IMR-90 (cell line): Measurements from ENCODE around the gene D2HGDH. TPM values are rescaled to one million over a fixed set of nuclear protein-coding genes. Genes with fewer than 3 reads are reported as not detected.

Experiments
- ATAC-seq: fragments of 200-7000 bp; cut with Tn5 transposase; 2 replicates; pipeline ENCODE4 v1.9.1; 2020; ENCODE audit warnings: low read depth, mild to moderate bottlenecking, moderate library complexity
- BruUV-seq: library from RNA; stranded (reverse); fragments of 400-500 nt; replicated peaks from 2 replicates; lab custom pipeline; 2021; lab: Mats Ljungman, UMichigan
- CTCF ChIA-PET: fragments of 300-600 bp; formaldehyde crosslinking; extraction: SDS; loops from one replicate; lab custom pipeline; 2021; ENCODE audit warnings: antibody characterized with exemption; lab: Yijun Ruan, JAX
- POLR2A ChIA-PET: fragments of 300-600 bp; sonication (Branson Sonifier 250); formaldehyde crosslinking; loops from one replicate; lab custom pipeline; 2022; ENCODE audit warnings: antibody characterized with exemption; ENCODE audit not compliant: unreplicated experiment; lab: Charles Lee
- DNase-seq: peaks from one replicate; pipeline ENCODE4 v3.0.0; 2013
- H2AFZ ChIP-seq: replicated peaks from 2 replicates; pipeline ENCODE3; 2013; ENCODE audit warnings: low read length, mild to moderate bottlenecking; ENCODE audit not compliant: poor library complexity
- H2AK5ac ChIP-seq: 2 replicates; pipeline ENCODE4 v1.6.1; 2013; ENCODE audit warnings: low read depth, low read length, inconsistent platforms
- H2AK9ac ChIP-seq: replicated peaks from 2 replicates; pipeline ENCODE3; 2013; ENCODE audit warnings: mild to moderate bottlenecking, low read depth, low read length, moderate library complexity; ENCODE audit not compliant: poor library complexity
- H2BK120ac ChIP-seq: 2 replicates; pipeline ENCODE4 v1.6.1; 2013; ENCODE audit warnings: low read depth, low read length, inconsistent platforms
- H2BK15ac ChIP-seq: 3 replicates; pipeline ENCODE4 v1.6.1; 2013; ENCODE audit warnings: low read depth, low read length, inconsistent platforms
- H2BK20ac ChIP-seq: 2 replicates; pipeline ENCODE4 v1.6.1; 2013; ENCODE audit warnings: low read depth, mild to moderate bottlenecking, inconsistent platforms, low read length, moderate library complexity
- H2BK5ac ChIP-seq: 2 replicates; pipeline ENCODE4 v1.6.1; 2013; ENCODE audit warnings: mild to moderate bottlenecking, low read depth, low read length, inconsistent platforms; ENCODE audit not compliant: poor library complexity, severe bottlenecking
- H3K14ac ChIP-seq: replicated peaks from 2 replicates; pipeline ENCODE4 v1.6.1; 2013; ENCODE audit warnings: low read depth, low read length, inconsistent platforms
- H3K18ac ChIP-seq: 2 replicates; pipeline ENCODE4 v1.6.1; 2013; ENCODE audit warnings: low read depth, low read length, control low read depth
- H3K23ac ChIP-seq: 2 replicates; pipeline ENCODE4 v1.6.1; 2013; ENCODE audit warnings: low read depth, low read length, inconsistent platforms
- H3K27ac ChIP-seq: 2 replicates; pipeline ENCODE4 v1.5.1; 2013; ENCODE audit warnings: mild to moderate bottlenecking, control low read depth, low read length; ENCODE audit not compliant: insufficient read depth
- H3K27me3 ChIP-seq: 2 replicates; pipeline ENCODE4 v1.6.1; 2013; ENCODE audit warnings: low read length; ENCODE audit not compliant: control insufficient read depth, insufficient read depth
- H3K36me3 ChIP-seq: 2 replicates; pipeline ENCODE4 v1.6.1; 2013; ENCODE audit warnings: low read length, mixed read lengths; ENCODE audit not compliant: control insufficient read depth, insufficient read depth
- H3K4ac ChIP-seq: 2 replicates; pipeline ENCODE4 v1.6.1; 2013; ENCODE audit warnings: low read depth, low read length, inconsistent platforms
- H3K4me1 ChIP-seq: 2 replicates; pipeline ENCODE4 v1.6.1; 2013; ENCODE audit warnings: low read length, mixed read lengths; ENCODE audit not compliant: control insufficient read depth, insufficient read depth
- H3K4me2 ChIP-seq: 2 replicates; pipeline ENCODE4 v1.6.1; 2013; ENCODE audit warnings: low read depth, mild to moderate bottlenecking, control low read depth, low read length, moderate library complexity
- H3K4me3 ChIP-seq: 2 replicates; pipeline ENCODE4 v1.5.1; 2013; ENCODE audit warnings: low read depth, mild to moderate bottlenecking, control low read depth, low read length, moderate library complexity; ENCODE audit not compliant: insufficient read depth
- H3K56ac ChIP-seq: 2 replicates; pipeline ENCODE4 v1.6.1; 2013; ENCODE audit warnings: low read length, inconsistent platforms; ENCODE audit not compliant: insufficient read depth; ENCODE audit errors: extremely low read depth
- H3K79me1 ChIP-seq, 2 experiments: 2 replicates each; pipeline ENCODE4 v1.6.1; 2013; ENCODE audit warnings: low read length in 2 of 2, inconsistent platforms in 1 of 2, low read depth in 1 of 2
- H3K9ac ChIP-seq: 2 replicates; pipeline ENCODE4 v1.6.1; 2013; ENCODE audit warnings: low read depth, low read length, control low read depth
- H3K9me1 ChIP-seq: 2 replicates; pipeline ENCODE4 v1.6.1; 2013; ENCODE audit warnings: low read length, inconsistent platforms; ENCODE audit not compliant: insufficient read depth
- H3K9me3 ChIP-seq: 2 replicates; pipeline ENCODE4 v1.6.1; 2013; ENCODE audit warnings: low read length; ENCODE audit not compliant: control insufficient read depth, insufficient read depth
- H4K20me1 ChIP-seq: 2 replicates; pipeline ENCODE4 v1.6.1; 2013; ENCODE audit warnings: low read length, inconsistent platforms; ENCODE audit not compliant: insufficient read depth
- H4K5ac ChIP-seq: 2 replicates; pipeline ENCODE4 v1.6.1; 2013; ENCODE audit warnings: mild to moderate bottlenecking, low read depth, low read length, control low read depth
- H4K8ac ChIP-seq, 2 experiments: 2 replicates each; pipeline ENCODE4 v1.6.1; 2013; ENCODE audit warnings: low read depth in 2 of 2, low read length in 2 of 2, control low read depth in 1 of 2, inconsistent platforms in 1 of 2
- H4K91ac ChIP-seq: 2 replicates; pipeline ENCODE4 v1.6.1; 2013; ENCODE audit warnings: low read depth, low read length, inconsistent platforms; ENCODE audit not compliant: insufficient read depth
- BHLHE40 ChIP-seq: fragments of 150-350 bp; IDR thresholded peaks from 2 replicates; pipeline ENCODE4 v1.6.1; 2016; ENCODE audit warnings: mild to moderate bottlenecking, low read depth, low read length
- CEBPB ChIP-seq: IDR thresholded peaks from 2 replicates; pipeline ENCODE4 v1.6.1; 2012; ENCODE audit warnings: low read depth, low read length, improper control_type of control experiment
- CHD1 ChIP-seq: IDR thresholded peaks from 2 replicates; pipeline ENCODE4 v1.6.1; 2012; ENCODE audit warnings: low read depth, low read length, improper control_type of control experiment
- MAFK ChIP-seq: IDR thresholded peaks from 2 replicates; pipeline ENCODE4 v1.6.1; 2012; ENCODE audit warnings: low read depth, low read length, improper control_type of control experiment
- MAZ ChIP-seq: IDR thresholded peaks from 2 replicates; pipeline ENCODE4 v1.6.1; 2012; ENCODE audit warnings: low read depth, mild to moderate bottlenecking, low read length, improper control_type of control experiment, moderate library complexity, borderline replicate concordance
- MXI1 ChIP-seq: IDR thresholded peaks from 2 replicates; pipeline ENCODE4 v1.6.1; 2012; ENCODE audit warnings: low read depth, mild to moderate bottlenecking, low read length, moderate library complexity, borderline replicate concordance
- NFE2L2 ChIP-seq: fragments of 150-350 bp; IDR thresholded peaks from 2 replicates; pipeline ENCODE4 v1.6.1; 2016; ENCODE audit warnings: low read depth, mild to moderate bottlenecking, low read length
- POLR2A ChIP-seq: IDR thresholded peaks from 2 replicates; pipeline ENCODE4 v1.6.1; 2012; ENCODE audit warnings: mild to moderate bottlenecking, low read depth, low read length
- RAD21 ChIP-seq: IDR thresholded peaks from 2 replicates; pipeline ENCODE4 v1.6.1; 2012; ENCODE audit warnings: low read length, improper control_type of control experiment
- RCOR1 ChIP-seq: IDR thresholded peaks from 2 replicates; pipeline ENCODE4 v1.6.1; 2012; ENCODE audit warnings: mild to moderate bottlenecking, low read length, improper control_type of control experiment; ENCODE audit not compliant: insufficient replicate concordance
- RFX5 ChIP-seq: IDR thresholded peaks from 2 replicates; pipeline ENCODE4 v1.8.0; 2012; ENCODE audit warnings: low read depth, mild to moderate bottlenecking, low read length, moderate library complexity
- SMC3 ChIP-seq: fragments of 150-350 bp; IDR thresholded peaks from 2 replicates; pipeline ENCODE4 v1.6.1; 2016; ENCODE audit warnings: low read depth, mild to moderate bottlenecking, antibody characterized with exemption, low read length, moderate library complexity
- WGBS, 2 experiments: methylation state at CpG; one replicate each; pipeline versions ENCODE4 v1.1.5 to v1.1.7; 2013; ENCODE audit warnings: missing lambda C conversion rate in 2 of 2; ENCODE audit not compliant: insufficient read length in 1 of 2; ENCODE audit errors: extremely low coverage in 2 of 2; 5-methylcytosine and 5-hydroxymethylcytosine counted together
- dilution Hi-C: fragments of 300-500 bp; cut with HindIII; formaldehyde crosslinking; loops from one replicate; pipeline ENCODE4 v1.14.3; 2018; ENCODE audit warnings: low sequenced_read_pairs; ENCODE audit not compliant: unreplicated experiment
- in situ Hi-C: fragments of 300-500 bp; cut with MboI; formaldehyde crosslinking; loops from 3 replicates; pipeline ENCODE4 v1.14.3; 2019; ENCODE audit warnings: low sequenced_read_pairs, inconsistent platforms, mixed read lengths
- intact Hi-C: fragments of 100-400 bp; cut with micrococcal nuclease; formaldehyde crosslinking; loops from 2 replicates; pipeline ENCODE4 v1.10.0; 2022
- polyA plus RNA-seq, 3 experiments: library from polyadenylated mRNA; depleted of rRNA; stranded (reverse); fragments of >200 nt; gene quantifications; 2 replicates each; pipeline ENCODE4 v1.2.3, GENCODE V29; 2012; ENCODE audit warnings: low replicate concordance in 1 of 3
- total RNA-seq: library from RNA; depleted of rRNA; stranded (reverse); fragments of >200 nt; gene quantifications from 2 replicates; pipeline ENCODE4 v1.2.3, GENCODE V29; 2012
- TF ChIP-seq, protein P1 (sequence below): fragments of 150-350 bp; IDR thresholded peaks from 2 replicates; pipeline ENCODE4 v1.6.1; 2016; ENCODE audit warnings: low read depth, mild to moderate bottlenecking, low read length, moderate library complexity, borderline replicate concordance
- TF ChIP-seq, protein P2 (sequence below): fragments of 150-350 bp; IDR thresholded peaks from 2 replicates; pipeline ENCODE4 v1.6.1; 2017; ENCODE audit warnings: mild to moderate bottlenecking, antibody characterized with exemption, low read length, low read depth
- TF ChIP-seq, protein P3 (sequence below): conservative IDR thresholded peaks from 2 replicates; pipeline ENCODE4 v1.5.1; 2012; ENCODE audit warnings: mild to moderate bottlenecking, low read depth, low read length, improper control_type of control experiment

D2HGDH gene
- total and polyA plus RNA-seq, 2 of the 4 experiments (the other 2 are of a cell fraction) = 6.3 to 22.1 TPM

DNA sequence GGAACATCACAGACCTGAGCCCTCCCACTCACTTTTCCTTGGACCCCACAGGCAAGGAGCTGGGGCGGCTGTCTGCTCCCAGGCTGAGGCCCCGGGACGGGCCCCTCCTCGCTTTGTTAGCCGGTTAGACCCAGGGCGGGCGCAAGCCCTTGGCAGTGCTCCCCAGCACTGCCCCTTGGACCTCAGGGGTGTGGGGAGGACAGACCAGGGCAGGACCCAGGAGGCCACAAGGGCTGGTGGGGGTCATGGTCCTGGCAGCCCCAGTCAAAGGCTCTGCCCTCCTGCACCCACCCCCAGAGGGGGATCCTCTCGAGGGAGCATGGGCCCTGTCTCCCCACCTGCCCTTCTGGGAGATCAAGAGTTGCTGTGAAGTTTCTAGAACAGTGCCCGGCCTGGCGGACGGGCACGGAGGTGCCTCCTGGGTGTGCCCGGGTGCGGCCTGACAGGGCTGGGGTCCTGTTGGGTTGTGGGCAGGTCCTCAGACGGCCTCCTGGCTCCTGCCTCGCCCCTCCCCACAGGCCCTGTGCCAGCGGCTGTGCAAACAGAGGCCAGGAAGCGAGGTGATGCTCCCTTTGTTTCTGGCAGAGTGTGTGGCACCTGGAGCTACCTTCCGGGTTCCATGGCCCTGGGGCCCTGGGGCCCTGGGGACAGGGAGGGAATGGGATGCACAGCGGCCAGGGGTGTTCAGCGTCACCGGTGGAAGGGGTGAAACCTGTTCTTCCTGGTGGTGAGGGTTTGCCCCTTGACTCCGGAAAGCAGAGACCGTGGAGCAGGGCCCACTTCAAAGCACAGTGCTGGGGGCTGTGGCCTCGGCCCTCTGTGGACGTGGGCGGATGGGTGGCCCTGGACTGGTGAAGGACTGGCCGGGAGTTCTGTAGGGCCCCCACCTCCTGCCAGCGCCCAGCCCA lies 39.3 kb downstream of the D2HGDH start:
- ATAC-seq = no peak
- no TSS peak for BruUV-seq
- TF ChIP-seq, protein P1, sequence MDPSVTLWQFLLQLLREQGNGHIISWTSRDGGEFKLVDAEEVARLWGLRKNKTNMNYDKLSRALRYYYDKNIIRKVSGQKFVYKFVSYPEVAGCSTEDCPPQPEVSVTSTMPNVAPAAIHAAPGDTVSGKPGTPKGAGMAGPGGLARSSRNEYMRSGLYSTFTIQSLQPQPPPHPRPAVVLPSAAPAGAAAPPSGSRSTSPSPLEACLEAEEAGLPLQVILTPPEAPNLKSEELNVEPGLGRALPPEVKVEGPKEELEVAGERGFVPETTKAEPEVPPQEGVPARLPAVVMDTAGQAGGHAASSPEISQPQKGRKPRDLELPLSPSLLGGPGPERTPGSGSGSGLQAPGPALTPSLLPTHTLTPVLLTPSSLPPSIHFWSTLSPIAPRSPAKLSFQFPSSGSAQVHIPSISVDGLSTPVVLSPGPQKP = no peak
- TF ChIP-seq BHLHE40 (no peak), RAD21 (no peak), RFX5 (no peak), MXI1 (no peak), RCOR1 (no peak), NFE2L2 (no peak), CHD1 (no peak), CEBPB (no peak), POLR2A (no peak), MAZ (no peak), SMC3 (no peak), MAFK (no peak)
- TF ChIP-seq, protein P2, sequence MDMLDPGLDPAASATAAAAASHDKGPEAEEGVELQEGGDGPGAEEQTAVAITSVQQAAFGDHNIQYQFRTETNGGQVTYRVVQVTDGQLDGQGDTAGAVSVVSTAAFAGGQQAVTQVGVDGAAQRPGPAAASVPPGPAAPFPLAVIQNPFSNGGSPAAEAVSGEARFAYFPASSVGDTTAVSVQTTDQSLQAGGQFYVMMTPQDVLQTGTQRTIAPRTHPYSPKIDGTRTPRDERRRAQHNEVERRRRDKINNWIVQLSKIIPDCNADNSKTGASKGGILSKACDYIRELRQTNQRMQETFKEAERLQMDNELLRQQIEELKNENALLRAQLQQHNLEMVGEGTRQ = no peak
- TF ChIP-seq, protein P3, sequence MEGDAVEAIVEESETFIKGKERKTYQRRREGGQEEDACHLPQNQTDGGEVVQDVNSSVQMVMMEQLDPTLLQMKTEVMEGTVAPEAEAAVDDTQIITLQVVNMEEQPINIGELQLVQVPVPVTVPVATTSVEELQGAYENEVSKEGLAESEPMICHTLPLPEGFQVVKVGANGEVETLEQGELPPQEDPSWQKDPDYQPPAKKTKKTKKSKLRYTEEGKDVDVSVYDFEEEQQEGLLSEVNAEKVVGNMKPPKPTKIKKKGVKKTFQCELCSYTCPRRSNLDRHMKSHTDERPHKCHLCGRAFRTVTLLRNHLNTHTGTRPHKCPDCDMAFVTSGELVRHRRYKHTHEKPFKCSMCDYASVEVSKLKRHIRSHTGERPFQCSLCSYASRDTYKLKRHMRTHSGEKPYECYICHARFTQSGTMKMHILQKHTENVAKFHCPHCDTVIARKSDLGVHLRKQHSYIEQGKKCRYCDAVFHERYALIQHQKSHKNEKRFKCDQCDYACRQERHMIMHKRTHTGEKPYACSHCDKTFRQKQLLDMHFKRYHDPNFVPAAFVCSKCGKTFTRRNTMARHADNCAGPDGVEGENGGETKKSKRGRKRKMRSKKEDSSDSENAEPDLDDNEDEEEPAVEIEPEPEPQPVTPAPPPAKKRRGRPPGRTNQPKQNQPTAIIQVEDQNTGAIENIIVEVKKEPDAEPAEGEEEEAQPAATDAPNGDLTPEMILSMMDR = no peak

More for the DNA sequence above, 39.3 kb downstream of the D2HGDH start:
- dilution Hi-C loops = no loop called here
- ChIA-PET POLR2A (no interaction called here), CTCF (no interaction called here)
- Histone ChIP-seq H3K36me3 (no peaks in the 10 kb centered on the region), H2AFZ (no peak overlapping the region), H4K5ac (no peak overlapping the region), H3K9me1 (no peaks in the 10 kb centered on the region), H3K14ac (no peak overlapping the region), H2BK20ac (no peak overlapping the region), H3K23ac (no peak overlapping the region), H3K27me3 (no peaks in the 10 kb centered on the region; the same call in 1 of the 2 replicates), H3K4me1 (peaks cover 12% of the 10 kb centered on the region), H3K79me1 (no peaks in the 10 kb centered on the region), H3K27ac (no peak overlapping the region), H2AK9ac (peak overlapping the region; percentile 70), H4K20me1 (no peaks in the 10 kb centered on the region; the same call in 1 of the 2 replicates), H2BK15ac (no peak overlapping the region), H2BK5ac (no peak overlapping the region), H3K4ac (no peak overlapping the region), H3K56ac (no peak overlapping the region), H3K18ac (no peak overlapping the region), H4K8ac (no peak overlapping the region), H3K9me3 (no peaks in the 10 kb centered on the region), H3K4me3 (no peak overlapping the region), H2BK120ac (no peak overlapping the region), H2AK5ac (no peak overlapping the region), H4K91ac (no peak overlapping the region), H3K4me2 (no peak overlapping the region), H3K9ac (no peak overlapping the region)
- in situ Hi-C loops = no loop called here
- intact Hi-C loops = no loop called here
- 100% methylated on average over 1 of the region's 29 CpGs; no CpG with 5 or more reads in 1 of the 2 experiments for WGBS, 2 experiments
- DNase-seq = no peak
